ENCODE data around the gene PHAF1.

GRCh38 chr16:67196881-67197280 lies 87.1 kb downstream of the PHAF1 start:
- TF ChIP-seq CTCF (IDR thresholded peaks at IDR 0.05) (no peak), EZH2 (IDR thresholded peaks at IDR 0.05; ENCODE audit: borderline replicate concordance, insufficient read depth, low read depth, low read length, poor library complexity, severe bottlenecking) (no peak)
